ENCODE measurements around the gene RGL2. TPM values are rescaled to one million over a fixed set of nuclear protein-coding genes. Genes with fewer than 3 reads are reported as not detected.
A peak's percentile ranks its signal among the peaks of the same experiment; 100 is the strongest.
"Not testable (repeated sequence)": the region's sequence is repeated elsewhere in the genome, so short reads cannot be mapped to it uniquely, and the experiment has no call there.

Gene RGL2
- polyA plus RNA-seq, 6 donors from 2014 or later, result 15.5 to 39.0 (median 17.2) TPM

- Mint-ChIP-seq H3K4me3 (peak overlapping the region; percentile 95 to 100 (median 99)), H3K4me1 (peaks cover 32 to 61% (median 47%) of the 10 kb centered on the region in 3 donors), H3K27me3 (no peaks in the 10 kb centered on the region), H3K9me3 (peaks cover 0 to 3% (median 0%) of the 10 kb centered on the region in 7 donors), H3K27ac (peak overlapping the region in 4 of 6 donors; percentile 28 to 99 (median 86)), H3K36me3 (peaks cover 0 to 14% of the 10 kb centered on the region in 2 donors)
- no peak for DNase-seq
- ATAC-seq (ENCODE audit: low read depth in 2 of 2), result no peak
These were observed 1.8 kb downstream of the RGL2 start for GRCh38 chr6:33296797-33297405.

GRCh38 chr6:33295621-33296369 lies 2.9 kb downstream of the RGL2 start:
- Mint-ChIP-seq H3K4me3 (peak overlapping the region in 7 of 8 donors; percentile 65 to 99 (median 95)), H3K9me3 (peaks cover 0 to 3% (median 0%) of the 10 kb centered on the region in 7 donors)

GRCh38 chr6:33294086-33294823 lies 4.5 kb downstream of the RGL2 start:
- peak overlapping the region in 2 of 8 donors; percentile 25 to 98 for H3K4me3 Mint-ChIP-seq
- ATAC-seq (ENCODE audit: low read depth in 2 of 2) (no peak), DNase-seq (no peak)
- H3K27me3 Mint-ChIP-seq, result no peaks in the 10 kb centered on the region
- peaks cover 4 to 14% of the 10 kb centered on the region in 2 donors for H3K36me3 Mint-ChIP-seq
- peaks cover 36 to 63% (median 50%) of the 10 kb centered on the region in 3 donors for H3K4me1 Mint-ChIP-seq
- no peaks in the 10 kb centered on the region for H3K9me3 Mint-ChIP-seq
- peak overlapping the region in 2 of 6 donors; percentile 28 to 89 for H3K27ac Mint-ChIP-seq

More at GRCh38 chr6:33295621-33296369, 2.9 kb downstream of the RGL2 start:
- Mint-ChIP-seq H3K36me3 (peaks cover 0 to 14% of the 10 kb centered on the region in 2 donors), H3K27ac (peak overlapping the region in 4 of 6 donors; percentile 13 to 99 (median 92)), H3K4me1 (peaks cover 32 to 60% (median 50%) of the 10 kb centered on the region in 3 donors), H3K27me3 (no peaks in the 10 kb centered on the region)
- ATAC-seq (ENCODE audit: low read depth in 2 of 2) (no peak), DNase-seq (no peak)

- peak overlapping the region in 1 of 6 donors; percentile 37 for H3K27ac Mint-ChIP-seq
- no peaks in the 10 kb centered on the region for H3K9me3 Mint-ChIP-seq
- ATAC-seq (ENCODE audit: low read depth in 2 of 2), result no peak
- DNase-seq, result no peak
- peaks cover 5 to 12% of the 10 kb centered on the region in 2 donors for H3K36me3 Mint-ChIP-seq
- peak overlapping the region in 1 of 8 donors; percentile 28 for H3K4me3 Mint-ChIP-seq
- H3K4me1 Mint-ChIP-seq, result peaks cover 38 to 70% (median 58%) of the 10 kb centered on the region in 3 donors
- H3K27me3 Mint-ChIP-seq, result no peaks in the 10 kb centered on the region
These were observed 5.6 kb downstream of the RGL2 start for GRCh38 chr6:33292996-33293682.

GRCh38 chr6:33290459-33290858 lies 8.3 kb downstream of the RGL2 start:
- H3K27ac Mint-ChIP-seq, result peak overlapping the region in 2 of 6 donors; percentile 88 to 98
- DNase-seq (no peak), ATAC-seq (ENCODE audit: low read depth in 2 of 2) (no peak)
- peaks cover 40 to 64% (median 56%) of the 10 kb centered on the region in 3 donors for H3K4me1 Mint-ChIP-seq
- peaks cover 5 to 13% of the 10 kb centered on the region in 2 donors for H3K36me3 Mint-ChIP-seq
- H3K27me3 Mint-ChIP-seq, result no peaks in the 10 kb centered on the region
- H3K9me3 Mint-ChIP-seq, result no peaks in the 10 kb centered on the region
- peak overlapping the region; percentile 55 to 100 (median 98) for H3K4me3 Mint-ChIP-seq

GRCh38 chr6:33289784-33290315 lies 8.9 kb downstream of the RGL2 start:
- H3K36me3 Mint-ChIP-seq, result peaks cover 5 to 11% of the 10 kb centered on the region in 2 donors
- ATAC-seq (ENCODE audit: low read depth in 2 of 2), result peak in 1 of 2 donors; percentile 5
- peak overlapping the region; percentile 93 to 100 (median 98) for H3K4me3 Mint-ChIP-seq
- DNase-seq, result no peak
- H3K27ac Mint-ChIP-seq, result peak overlapping the region; percentile 88 to 98 (median 96)
- H3K9me3 Mint-ChIP-seq, result no peaks in the 10 kb centered on the region
- peaks cover 40 to 62% (median 56%) of the 10 kb centered on the region in 3 donors for H3K4me1 Mint-ChIP-seq
- no peaks in the 10 kb centered on the region for H3K27me3 Mint-ChIP-seq

- Mint-ChIP-seq H3K27ac (peak within 1 kb of the TSS; percentile 88 to 98 (median 96)), H3K27me3 (no peaks in the 10 kb centered on the region), H3K36me3 (peaks cover 5 to 11% of the 10 kb centered on the region in 2 donors), H3K9me3 (no peaks in the 10 kb centered on the region), H3K4me1 (peaks cover 40 to 61% (median 54%) of the 10 kb centered on the region in 3 donors), H3K4me3 (peak within 1 kb of the TSS; percentile 93 to 100 (median 98))
- DNase-seq, result peak; percentile 86
- peak; percentile 95 to 96 for ATAC-seq (ENCODE audit: low read depth in 2 of 2)
These were observed 9.6 kb downstream of the RGL2 start, which contains the start of the genes PFDN6 and WDR46 for GRCh38 chr6:33288921-33289783. TSS of gene PFDN6 (plus strand) at chr6:33289601. CDS start at chr6:33289857, 256 bp downstream. TSS of gene WDR46 (minus strand) at chr6:33289239. CDS start at chr6:33289170, 69 bp downstream.

GRCh38 chr6:33288141-33288920 lies 10.4 kb downstream of the RGL2 start:
- Mint-ChIP-seq H3K4me1 (peaks cover 40 to 54% (median 51%) of the 10 kb centered on the region in 3 donors), H3K36me3 (peaks cover 5 to 11% of the 10 kb centered on the region in 2 donors), H3K27me3 (no peaks in the 10 kb centered on the region), H3K9me3 (no peaks in the 10 kb centered on the region), H3K4me3 (peak overlapping the region; percentile 93 to 100 (median 98)), H3K27ac (peak overlapping the region in 5 of 6 donors; percentile 88 to 98 (median 97))
- ATAC-seq (ENCODE audit: low read depth in 2 of 2) (no peak), DNase-seq (no peak)

- ATAC-seq (ENCODE audit: low read depth in 2 of 2), result no peak
- no peaks in the 10 kb centered on the region for H3K27me3 Mint-ChIP-seq
- peak overlapping the region; percentile 68 to 99 (median 95) for H3K4me3 Mint-ChIP-seq
- H3K36me3 Mint-ChIP-seq, result peaks cover 5 to 11% of the 10 kb centered on the region in 2 donors
- no peaks in the 10 kb centered on the region for H3K9me3 Mint-ChIP-seq
- peaks cover 40 to 51% (median 49%) of the 10 kb centered on the region in 3 donors for H3K4me1 Mint-ChIP-seq
- DNase-seq, result no peak
- peak overlapping the region in 3 of 6 donors; percentile 64 to 83 (median 64) for H3K27ac Mint-ChIP-seq
These were observed 11.5 kb downstream of the RGL2 start for GRCh38 chr6:33286946-33287914.

GRCh38 chr6:33285214-33285613 lies 13.5 kb downstream of the RGL2 start:
- Mint-ChIP-seq H3K4me1 (peaks cover 32 to 50% (median 38%) of the 10 kb centered on the region in 3 donors), H3K36me3 (peaks cover 5 to 11% of the 10 kb centered on the region in 2 donors), H3K4me3 (peak overlapping the region in 1 of 8 donors; percentile 32)
- not testable (repeated sequence) for ATAC-seq (ENCODE audit: low read depth in 2 of 2); H3K27me3 Mint-ChIP-seq; DNase-seq; H3K27ac Mint-ChIP-seq; H3K9me3 Mint-ChIP-seq

Measured in naive B cell (primary cell).